Naive B cell (primary cell): Measurements from ENCODE around the gene AMFR. TPM values are rescaled to one million over a fixed set of nuclear protein-coding genes. Genes with fewer than 3 reads are reported as not detected.

ENCODE experiments used
- ATAC-seq, 2 donors: fragments of 150-1000 bp; cut with Tn5 transposase; 2 replicates each; pipeline ENCODE4 v1.10.0; 2021; ENCODE audit warnings: low read depth in 2 of 2, mild to moderate bottlenecking in 2 of 2, moderate library complexity in 2 of 2
- DNase-seq: peaks from one replicate; pipeline ENCODE4 v3.0.0; 2022
- H3K27ac Mint-ChIP-seq, 6 donors: one replicate each; pipeline ENCODE4 v1.8.0; 2020 to 2022; ENCODE audit warnings: mild to moderate bottlenecking in 6 of 6, mixed read lengths in 6 of 6, moderate library complexity in 5 of 6, inconsistent platforms in 2 of 6
- H3K27me3 Mint-ChIP-seq, 3 donors: one replicate each; pipeline ENCODE4 v1.8.0; 2021 to 2022; ENCODE audit warnings: mixed read lengths in 3 of 3, mild to moderate bottlenecking in 1 of 3
- H3K36me3 Mint-ChIP-seq, 2 donors: one replicate each; pipeline ENCODE4 v1.8.0; 2020 to 2022; ENCODE audit warnings: mixed read lengths in 2 of 2, inconsistent platforms in 1 of 2, mild to moderate bottlenecking in 1 of 2
- H3K4me1 Mint-ChIP-seq, 3 donors: one replicate each; pipeline ENCODE4 v1.8.0; 2020 to 2022; ENCODE audit warnings: mixed read lengths in 3 of 3, inconsistent platforms in 1 of 3, mild to moderate bottlenecking in 1 of 3, moderate library complexity in 1 of 3
- H3K4me3 Mint-ChIP-seq, 8 donors: one replicate each; pipeline ENCODE4 v1.8.0; 2020 to 2022; ENCODE audit warnings: mild to moderate bottlenecking in 8 of 8, mixed read lengths in 8 of 8, moderate library complexity in 8 of 8, inconsistent platforms in 2 of 8
- H3K9me3 Mint-ChIP-seq, 7 donors: one replicate each; pipeline ENCODE4 v1.8.0; 2020 to 2022; ENCODE audit warnings: mixed read lengths in 7 of 7, mild to moderate bottlenecking in 5 of 7, inconsistent platforms in 2 of 7, moderate library complexity in 1 of 7
- polyA plus RNA-seq, 6 donors: library from polyadenylated mRNA; unstranded; fragments of 300-500 nt; fragmentation: Illumina TruSeq; gene quantifications; one replicate each; pipeline ENCODE4 v1.2.3, GENCODE V29; 2021; ENCODE audit warnings: low read depth in 6 of 6

Gene AMFR
- polyA plus RNA-seq, 6 donors from 2014 or later, result 54.4 to 290 (median 98.6) TPM

DNA sequence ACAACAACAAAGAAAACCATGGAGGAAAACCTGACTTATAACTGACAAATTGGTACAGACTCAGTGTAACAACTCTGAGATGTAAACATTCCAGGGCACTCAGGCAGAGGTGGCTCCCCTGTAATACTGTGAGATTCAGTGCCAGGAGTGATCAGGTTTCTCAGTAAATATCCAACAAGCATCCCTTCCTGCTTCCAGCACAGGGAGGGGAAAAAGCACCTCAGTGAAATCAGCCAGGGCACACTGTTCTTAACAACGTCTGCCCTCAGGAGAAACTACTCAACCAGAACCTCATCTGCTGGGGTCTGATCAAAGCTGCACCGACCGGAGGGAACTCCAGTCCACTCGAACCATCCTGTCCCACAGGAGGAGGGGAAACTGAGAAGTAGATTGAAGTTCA is 52.3 kb downstream of the AMFR start:
- Mint-ChIP-seq H3K9me3 (no peaks in the 10 kb centered on the region), H3K27ac (peak overlapping the region in 3 of 6 donors; percentile 36 to 80 (median 60)), H3K4me1 (peaks cover 13 to 34% (median 25%) of the 10 kb centered on the region in 3 donors), H3K27me3 (no peaks in the 10 kb centered on the region), H3K4me3 (peak overlapping the region in 1 of 8 donors; percentile 59), H3K36me3 (peaks cover 5 to 14% of the 10 kb centered on the region in 2 donors)
- DNase-seq (no peak), ATAC-seq (no peak)

DNA sequence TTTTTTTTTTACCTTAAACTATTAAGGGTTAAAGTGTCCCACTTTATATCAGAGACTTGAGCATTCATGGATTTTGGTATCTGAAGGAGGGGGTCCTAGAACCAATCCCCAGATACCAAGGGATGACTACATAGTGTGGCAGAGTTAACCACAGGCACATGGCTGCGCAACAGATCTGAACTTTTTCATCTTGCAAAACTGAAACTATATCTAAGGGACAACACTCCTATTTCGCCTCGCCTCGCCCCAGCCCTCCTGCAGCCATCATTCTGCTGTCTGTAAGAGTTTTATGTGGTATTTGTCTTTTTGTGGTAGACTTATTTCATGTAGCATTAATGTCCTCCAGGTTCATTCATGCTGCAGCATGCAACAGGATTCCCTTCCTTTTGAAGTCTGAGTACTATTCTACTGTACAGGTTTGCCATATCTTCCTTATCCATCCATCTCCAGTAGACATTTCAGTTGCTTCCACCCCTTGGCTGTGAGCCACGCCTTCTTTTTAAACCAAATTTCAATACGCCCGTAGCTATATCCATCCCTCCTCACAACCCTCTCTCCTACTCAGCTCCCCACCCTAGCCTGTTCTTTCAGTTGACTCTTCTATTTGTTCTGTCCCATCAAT is 53.2 kb downstream of the AMFR start:
- Mint-ChIP-seq H3K4me3 (no peak overlapping the region), H3K9me3 (no peaks in the 10 kb centered on the region), H3K27me3 (no peaks in the 10 kb centered on the region), H3K36me3 (peaks cover 0 to 6% of the 10 kb centered on the region in 2 donors), H3K4me1 (peaks cover 13 to 26% (median 16%) of the 10 kb centered on the region in 3 donors), H3K27ac (peak overlapping the region in 3 of 6 donors; percentile 31 to 88 (median 87))
- ATAC-seq, result no peak
- no peak for DNase-seq

DNA sequence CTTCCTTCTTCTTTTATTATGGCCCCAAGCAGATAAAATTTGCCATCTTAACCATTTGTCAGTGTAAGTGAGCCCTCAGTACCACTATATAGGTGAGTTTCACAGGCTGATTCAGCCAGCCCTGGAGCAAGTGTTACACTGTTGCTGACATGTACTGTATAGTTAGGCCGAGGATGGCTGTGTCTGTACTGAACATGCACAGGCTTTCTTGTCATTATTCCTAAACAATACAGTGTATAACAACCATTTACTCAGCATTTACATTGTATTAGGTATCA is 53.7 kb downstream of the AMFR start:
- DNase-seq, result no peak
- ATAC-seq, result no peak
- Mint-ChIP-seq H3K27me3 (no peaks in the 10 kb centered on the region), H3K9me3 (no peaks in the 10 kb centered on the region), H3K4me1 (peaks cover 13 to 25% (median 15%) of the 10 kb centered on the region in 3 donors), H3K4me3 (no peak overlapping the region), H3K36me3 (peaks cover 0 to 6% of the 10 kb centered on the region in 2 donors), H3K27ac (no peak overlapping the region)

DNA sequence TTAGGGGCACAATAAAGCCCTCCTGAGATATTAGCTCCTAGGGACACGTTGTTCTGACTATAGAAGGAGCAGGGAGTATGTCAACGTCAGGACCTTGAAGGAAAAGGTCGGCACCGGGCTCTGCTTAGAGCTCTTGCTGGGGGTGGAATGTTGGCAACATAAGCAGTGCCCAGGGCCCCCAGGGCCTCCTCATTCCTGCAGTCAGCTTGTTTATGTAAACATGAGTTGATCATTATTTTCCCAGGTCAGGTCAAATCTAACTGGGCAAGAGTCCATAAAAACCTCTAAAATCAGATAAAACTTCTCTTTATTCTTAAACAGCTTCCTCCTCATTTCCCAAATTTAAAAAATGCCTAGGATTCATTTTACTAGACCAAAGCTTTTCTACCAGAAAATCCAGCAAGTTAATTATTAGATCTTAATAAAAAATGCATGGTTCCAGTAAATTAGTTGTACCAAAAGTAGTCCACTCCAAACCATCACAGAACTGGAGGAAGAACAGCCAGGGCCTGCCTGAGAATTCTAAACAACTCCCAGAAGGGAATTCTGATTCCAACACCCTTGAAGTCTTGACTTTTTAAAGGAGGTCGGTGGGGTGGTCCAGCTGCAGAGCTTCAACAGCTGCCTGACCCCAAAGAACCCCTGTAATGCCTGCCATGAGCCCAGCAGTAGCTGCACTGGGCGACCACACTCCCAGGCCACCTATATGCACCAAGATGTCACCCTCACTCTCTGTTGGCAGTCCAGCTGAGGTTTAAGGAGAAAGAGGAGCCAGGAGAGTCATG is 54.3 kb downstream of the AMFR start:
- no peaks in the 10 kb centered on the region for H3K27me3 Mint-ChIP-seq
- no peak overlapping the region for H3K4me3 Mint-ChIP-seq
- DNase-seq (no peak), ATAC-seq (no peak)
- H3K36me3 Mint-ChIP-seq, result peaks cover 0 to 6% of the 10 kb centered on the region in 2 donors
- peaks cover 13 to 22% (median 15%) of the 10 kb centered on the region in 3 donors for H3K4me1 Mint-ChIP-seq
- H3K27ac Mint-ChIP-seq, result peak overlapping the region in 2 of 6 donors; percentile 3 to 54
- no peaks in the 10 kb centered on the region for H3K9me3 Mint-ChIP-seq

DNA sequence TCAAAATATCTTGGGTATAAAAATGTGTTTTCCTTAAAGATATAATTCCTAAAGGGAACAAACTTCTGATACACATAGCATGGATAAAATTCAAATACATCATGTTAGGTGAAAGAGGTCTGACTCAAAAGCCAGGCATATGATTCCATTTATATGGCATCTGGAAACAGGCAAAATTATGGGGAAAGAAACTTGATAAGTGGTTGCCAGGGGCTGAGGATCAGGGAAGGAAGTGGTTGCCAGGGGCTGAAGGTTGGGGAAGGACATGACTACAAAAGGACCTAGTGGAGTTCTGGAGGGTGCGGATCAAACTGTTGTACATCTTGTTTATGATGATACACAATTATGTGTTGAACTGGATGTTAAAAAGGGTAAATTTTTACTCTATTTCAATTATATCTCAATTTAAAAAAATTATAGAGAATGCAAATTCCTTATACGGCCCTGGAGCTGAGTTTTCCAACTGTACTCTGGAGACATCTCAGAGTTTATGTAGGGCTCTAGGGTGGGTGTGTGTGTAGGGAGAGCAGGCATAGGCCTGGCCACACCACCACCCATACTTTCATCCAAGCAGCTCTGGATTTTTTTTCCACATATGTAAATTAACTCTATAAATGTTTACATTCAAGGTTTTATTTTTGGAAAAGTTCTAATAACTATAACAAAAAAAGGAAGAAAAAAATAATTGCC is 55.0 kb downstream of the AMFR start:
- Mint-ChIP-seq H3K9me3 (no peaks in the 10 kb centered on the region), H3K27ac (peak overlapping the region in 1 of 6 donors; percentile 23), H3K36me3 (peaks cover 0 to 6% of the 10 kb centered on the region in 2 donors), H3K27me3 (no peaks in the 10 kb centered on the region), H3K4me1 (peaks cover 9 to 20% (median 15%) of the 10 kb centered on the region in 3 donors), H3K4me3 (peak overlapping the region in 1 of 8 donors; percentile 64)
- no peak for ATAC-seq
- no peak for DNase-seq

DNA sequence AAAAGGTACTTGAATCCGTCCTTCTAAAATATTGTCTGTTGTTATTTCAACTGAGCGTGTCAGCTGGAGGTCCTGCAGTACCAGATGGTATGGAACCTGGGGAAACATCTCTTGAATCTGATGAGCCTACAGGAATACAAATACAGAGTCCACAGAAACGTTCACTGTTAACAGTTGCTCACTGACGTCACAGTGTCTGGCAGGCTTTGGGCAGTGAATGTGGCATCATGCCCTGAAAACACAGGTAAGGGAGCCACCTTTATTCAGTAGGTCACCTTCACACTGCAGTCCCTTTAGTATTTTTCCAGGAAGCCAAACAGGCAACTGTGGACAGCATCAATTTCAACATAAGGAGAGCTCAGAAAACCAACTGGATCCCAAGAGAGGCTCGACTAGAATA is 56.1 kb downstream of the AMFR start:
- H3K27ac Mint-ChIP-seq, result no peak overlapping the region

DNA sequence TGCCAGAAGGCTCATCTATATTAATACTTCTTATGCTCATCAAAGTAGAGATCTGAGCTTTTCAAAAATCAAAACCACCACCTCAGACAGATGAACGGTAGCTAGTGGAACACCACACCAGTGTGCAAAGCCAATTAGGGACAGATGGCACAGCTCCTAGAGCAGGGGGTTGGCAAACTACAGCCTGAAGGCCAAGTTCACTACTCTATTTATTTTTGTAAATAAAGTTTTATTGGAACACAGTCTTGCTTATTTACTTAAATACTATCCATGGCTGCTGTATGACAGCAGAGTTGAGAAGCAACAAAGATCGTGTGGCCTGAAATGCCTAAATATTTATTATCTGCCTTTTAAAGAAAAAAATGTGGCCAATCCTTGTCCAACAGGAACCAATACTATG is 56.8 kb downstream of the AMFR start:
- no peak for DNase-seq
- Mint-ChIP-seq H3K4me1 (peaks cover 9 to 16% (median 15%) of the 10 kb centered on the region in 3 donors), H3K27me3 (no peaks in the 10 kb centered on the region), H3K9me3 (no peaks in the 10 kb centered on the region), H3K27ac (no peak overlapping the region), H3K4me3 (no peak overlapping the region), H3K36me3 (peaks cover 0 to 5% of the 10 kb centered on the region in 2 donors)
- no peak for ATAC-seq

More for the DNA sequence above, 56.1 kb downstream of the AMFR start:
- no peaks in the 10 kb centered on the region for H3K27me3 Mint-ChIP-seq
- peaks cover 0 to 6% of the 10 kb centered on the region in 2 donors for H3K36me3 Mint-ChIP-seq
- DNase-seq (no peak), ATAC-seq (no peak)
- no peaks in the 10 kb centered on the region for H3K9me3 Mint-ChIP-seq
- no peak overlapping the region for H3K4me3 Mint-ChIP-seq
- peaks cover 9 to 16% (median 15%) of the 10 kb centered on the region in 3 donors for H3K4me1 Mint-ChIP-seq

DNA sequence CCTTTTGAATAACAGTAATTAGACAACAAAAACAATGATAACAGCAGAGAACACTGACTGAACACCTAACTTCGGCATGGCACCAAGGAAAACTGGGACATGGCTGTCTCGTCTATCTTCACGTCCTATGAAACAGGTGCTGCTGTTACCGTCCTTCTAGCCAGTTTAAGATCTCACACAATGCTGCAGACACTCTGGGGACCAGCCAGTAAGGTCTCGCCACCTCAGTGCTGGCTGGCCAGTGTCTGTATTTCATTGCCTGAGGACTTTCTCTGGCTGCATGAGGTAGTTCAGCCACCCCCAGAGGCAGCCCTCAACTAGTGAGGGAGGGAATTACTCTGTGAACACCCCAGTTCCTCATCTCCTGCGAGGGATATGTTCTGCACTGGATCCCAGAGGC is 57.6 kb downstream of the AMFR start:
- peaks cover 0 to 2% of the 10 kb centered on the region in 2 donors for H3K36me3 Mint-ChIP-seq
- H3K4me3 Mint-ChIP-seq, result no peak overlapping the region
- no peak overlapping the region for H3K27ac Mint-ChIP-seq
- DNase-seq (no peak), ATAC-seq (no peak)
- no peaks in the 10 kb centered on the region for H3K27me3 Mint-ChIP-seq
- peaks cover 7 to 12% (median 9%) of the 10 kb centered on the region in 3 donors for H3K4me1 Mint-ChIP-seq
- no peaks in the 10 kb centered on the region for H3K9me3 Mint-ChIP-seq

DNA sequence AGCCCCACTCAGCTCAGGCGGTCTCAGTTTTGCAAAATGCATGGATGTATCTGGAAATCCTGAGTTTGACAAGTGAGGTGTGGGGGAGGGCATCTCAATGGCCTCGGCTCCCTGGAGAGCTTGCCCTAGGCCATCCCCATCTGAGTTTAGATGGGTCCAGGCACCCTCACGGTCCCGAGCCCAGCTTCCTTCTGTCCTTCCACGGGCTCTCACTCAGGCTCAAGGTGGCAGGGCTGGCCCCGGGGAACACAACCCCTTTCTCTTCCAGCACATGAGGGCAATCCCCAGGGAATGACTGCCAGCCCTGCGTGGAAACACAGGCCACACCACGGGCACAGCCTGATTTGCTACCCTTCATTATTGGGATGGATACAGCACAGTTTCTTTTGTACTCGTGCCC is 58.4 kb downstream of the AMFR start:
- peaks cover 0 to 5% (median 1%) of the 10 kb centered on the region in 3 donors for H3K4me1 Mint-ChIP-seq
- H3K27me3 Mint-ChIP-seq, result no peaks in the 10 kb centered on the region
- no peaks in the 10 kb centered on the region for H3K9me3 Mint-ChIP-seq
- no peak overlapping the region for H3K27ac Mint-ChIP-seq
- H3K4me3 Mint-ChIP-seq, result no peak overlapping the region
- no peak for DNase-seq
- peaks cover 0 to 9% of the 10 kb centered on the region in 2 donors for H3K36me3 Mint-ChIP-seq
- ATAC-seq, result no peak

DNA sequence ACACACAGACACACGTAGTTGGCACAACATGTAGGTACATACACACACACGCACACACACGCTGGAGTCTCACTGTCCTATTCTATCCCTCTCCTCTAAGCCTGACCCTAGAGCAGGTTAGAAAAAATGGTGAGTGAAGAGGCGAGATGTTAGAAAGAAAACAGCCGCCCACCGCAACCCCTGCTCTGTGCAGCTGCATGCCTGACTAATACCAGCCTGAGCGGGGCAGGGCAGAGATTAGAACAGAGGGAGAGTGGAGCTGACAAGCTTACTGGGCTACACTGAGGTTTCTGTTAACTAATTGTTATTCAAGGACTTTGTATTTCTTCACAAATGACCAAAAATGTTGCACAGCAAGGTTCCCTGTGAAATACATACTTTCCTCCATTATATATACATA is 59.8 kb downstream of the AMFR start:
- H3K27ac Mint-ChIP-seq, result peak overlapping the region in 1 of 6 donors; percentile 30
- no peak for DNase-seq
- no peak for ATAC-seq
- no peaks in the 10 kb centered on the region for H3K4me1 Mint-ChIP-seq
- no peaks in the 10 kb centered on the region for H3K27me3 Mint-ChIP-seq
- no peaks in the 10 kb centered on the region for H3K9me3 Mint-ChIP-seq
- H3K36me3 Mint-ChIP-seq, result peaks cover 0 to 11% of the 10 kb centered on the region in 2 donors
- H3K4me3 Mint-ChIP-seq, result no peak overlapping the region

DNA sequence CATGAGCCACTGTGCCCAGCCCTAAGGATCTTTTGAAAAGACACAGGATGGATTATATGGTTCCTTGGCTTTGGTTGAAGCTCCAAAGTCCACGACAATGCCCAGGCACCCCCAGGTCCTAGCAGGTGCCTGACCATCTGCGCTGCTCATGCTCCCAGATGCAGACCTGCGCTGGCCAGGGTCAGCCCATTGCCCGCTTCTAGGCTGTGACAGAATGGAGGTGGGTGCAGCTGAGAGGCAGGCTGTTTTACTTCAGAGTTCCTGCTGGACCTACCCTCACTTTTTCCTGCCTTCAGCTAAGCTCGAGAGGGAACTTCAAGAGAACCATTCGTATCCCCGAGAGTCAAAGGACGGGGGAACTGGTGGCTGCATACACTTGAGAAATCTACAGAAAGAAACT is 60.5 kb downstream of the AMFR start:
- H3K4me3 Mint-ChIP-seq, result no peak overlapping the region
- no peaks in the 10 kb centered on the region for H3K9me3 Mint-ChIP-seq
- no peak for ATAC-seq
- peaks cover 0 to 17% of the 10 kb centered on the region in 2 donors for H3K36me3 Mint-ChIP-seq
- no peaks in the 10 kb centered on the region for H3K27me3 Mint-ChIP-seq
- DNase-seq, result no peak
- peaks cover 0 to 2% (median 2%) of the 10 kb centered on the region in 3 donors for H3K4me1 Mint-ChIP-seq
- no peak overlapping the region for H3K27ac Mint-ChIP-seq

DNA sequence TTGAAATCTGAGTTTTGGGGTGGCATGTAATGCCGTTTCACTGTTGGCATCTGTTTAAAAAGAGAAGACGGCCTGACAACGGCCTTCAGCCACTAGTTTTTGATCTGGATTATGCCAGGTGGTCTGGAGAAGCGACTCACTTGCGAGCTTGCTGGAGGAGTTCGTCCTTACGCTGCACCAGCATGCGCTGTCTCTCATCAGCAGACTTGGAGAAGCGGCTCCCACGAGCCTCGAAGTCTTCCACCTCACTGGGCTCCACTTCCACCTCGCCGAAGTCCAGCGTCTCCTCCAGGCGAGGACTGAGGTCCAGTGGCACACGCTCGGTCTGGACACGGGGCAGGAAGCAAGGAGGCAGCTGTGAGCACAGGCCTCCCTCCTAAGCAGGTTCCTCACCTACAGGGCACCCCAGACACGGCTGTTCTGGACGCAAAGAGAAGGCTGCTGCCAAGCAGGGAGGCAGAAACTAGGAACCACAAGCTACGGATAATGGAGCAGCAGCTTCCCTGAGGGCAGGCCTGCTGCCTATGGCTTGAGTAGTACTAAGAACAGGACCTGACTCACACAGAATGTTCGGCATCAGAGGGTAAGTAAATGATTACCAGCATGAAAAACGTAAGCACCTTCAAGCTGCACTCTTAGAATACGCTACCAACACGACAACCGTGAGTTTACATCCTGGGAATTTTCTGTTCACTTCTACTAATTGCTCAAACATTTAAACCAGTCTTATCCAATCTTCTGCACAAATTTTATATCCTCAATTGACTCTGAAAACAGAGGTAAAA is 61.4 kb downstream of the AMFR start:
- Mint-ChIP-seq H3K9me3 (no peaks in the 10 kb centered on the region), H3K27ac (peak overlapping the region in 2 of 6 donors; percentile 15 to 65), H3K27me3 (no peaks in the 10 kb centered on the region), H3K4me3 (no peak overlapping the region), H3K36me3 (peaks cover 0 to 17% of the 10 kb centered on the region in 2 donors), H3K4me1 (peaks cover 0 to 6% (median 4%) of the 10 kb centered on the region in 3 donors)
- DNase-seq (no peak), ATAC-seq (no peak)

DNA sequence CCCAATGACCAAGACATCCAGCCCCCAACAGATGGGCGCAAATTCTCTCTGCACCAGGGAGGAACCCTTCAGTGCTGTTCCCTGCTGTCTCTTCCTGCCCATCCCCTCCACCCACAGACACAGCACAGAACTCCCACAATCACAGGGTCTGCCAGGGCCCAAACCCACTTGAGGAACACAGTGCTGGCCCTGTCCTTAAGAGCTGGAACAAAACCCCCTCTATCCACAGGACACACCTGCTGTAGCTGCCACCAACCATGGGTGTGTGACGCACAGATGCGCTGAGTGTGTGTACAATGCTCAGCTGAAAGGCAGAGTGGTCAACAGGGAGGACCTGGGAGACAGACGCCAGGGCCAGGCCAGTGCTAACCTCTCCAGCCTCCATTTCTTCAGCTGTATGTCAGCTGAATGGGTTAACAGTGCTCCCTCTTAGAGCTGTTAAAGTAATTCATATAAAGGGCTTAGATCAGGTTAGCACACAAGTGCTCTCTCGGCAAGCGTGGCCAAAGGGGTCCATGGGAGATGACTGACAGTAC is 62.1 kb downstream of the AMFR start:
- DNase-seq (no peak), ATAC-seq (no peak)
- Mint-ChIP-seq H3K27me3 (no peaks in the 10 kb centered on the region), H3K4me1 (peaks cover 0 to 6% (median 4%) of the 10 kb centered on the region in 3 donors), H3K36me3 (peaks cover 0 to 17% of the 10 kb centered on the region in 2 donors), H3K9me3 (no peaks in the 10 kb centered on the region), H3K4me3 (no peak overlapping the region), H3K27ac (peak overlapping the region in 2 of 6 donors; percentile 29 to 47)
